MG63 (cell line): Measurements from ENCODE around the gene SIRT5. TPM values are rescaled to one million over a fixed set of nuclear protein-coding genes. Genes with fewer than 3 reads are reported as not detected.

Source experiments
- DNase-seq: peaks from one replicate; pipeline ENCODE4 v3.0.0-alpha.2; 2020
- H3K27me3 ChIP-seq: fragments of 250-450 bp; sonication (Bioruptor Pico); 2 replicates; pipeline ENCODE4 v1.5.1; 2020; ENCODE audit warnings: mild to moderate bottlenecking, moderate library complexity
- H3K36me3 ChIP-seq: fragments of 250-450 bp; sonication (Bioruptor Pico); 2 replicates; pipeline ENCODE4 v1.5.1; 2020; ENCODE audit warnings: mild to moderate bottlenecking, moderate library complexity
- H3K4me3 ChIP-seq: fragments of 250-450 bp; sonication (Bioruptor Pico); 2 replicates; pipeline ENCODE4 v1.5.1; 2020; ENCODE audit warnings: mild to moderate bottlenecking, moderate library complexity
- H3K9me3 ChIP-seq: fragments of 250-450 bp; sonication (Bioruptor Pico); 2 replicates; pipeline ENCODE4 v1.5.1; 2020; ENCODE audit warnings: mild to moderate bottlenecking, moderate library complexity
- total RNA-seq: library from RNA; depleted of rRNA; stranded (reverse); fragments of >200 nt; shearing (Covaris generic); gene quantifications from 2 replicates; pipeline ENCODE4 v1.2.3, GENCODE V29; 2014; ENCODE audit warnings: low replicate concordance; rRNA removed

SIRT5 gene
- total RNA-seq, 1 experiment from 2014 or later = 34.3 TPM

DNA sequence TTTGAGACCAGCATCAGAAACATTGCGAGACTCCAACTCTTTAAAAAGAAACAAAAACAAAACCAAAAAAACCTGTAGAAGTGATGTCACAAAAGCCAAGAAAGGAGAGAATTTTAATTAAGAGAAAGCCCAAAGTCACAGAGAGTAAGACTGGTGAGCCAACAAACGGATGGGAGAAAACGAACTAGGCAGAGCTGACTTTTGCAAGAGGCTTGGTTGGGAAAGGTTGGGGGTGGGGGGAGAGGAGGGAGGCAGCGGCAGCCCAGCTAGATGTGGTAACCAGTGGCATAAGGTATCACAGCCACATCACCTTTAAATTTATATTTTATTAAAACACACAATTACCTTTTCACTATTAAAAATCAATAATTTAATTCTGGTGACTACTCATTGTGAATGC lies 64.2 kb downstream of the SIRT5 start:
- Histone ChIP-seq H3K27me3 (no peaks in the 10 kb centered on the region), H3K36me3 (peaks cover 56% of the 10 kb centered on the region), H3K4me3 (no peak overlapping the region), H3K9me3 (no peaks in the 10 kb centered on the region)
- no peak for DNase-seq

- Histone ChIP-seq H3K36me3 (peaks cover 48% of the 10 kb centered on the region), H3K4me3 (no peak overlapping the region), H3K9me3 (no peaks in the 10 kb centered on the region), H3K27me3 (no peaks in the 10 kb centered on the region)
- no peak for DNase-seq
Measured at GRCh38 chr6:13641315-13641714, 66.9 kb downstream of the SIRT5 start.

DNA sequence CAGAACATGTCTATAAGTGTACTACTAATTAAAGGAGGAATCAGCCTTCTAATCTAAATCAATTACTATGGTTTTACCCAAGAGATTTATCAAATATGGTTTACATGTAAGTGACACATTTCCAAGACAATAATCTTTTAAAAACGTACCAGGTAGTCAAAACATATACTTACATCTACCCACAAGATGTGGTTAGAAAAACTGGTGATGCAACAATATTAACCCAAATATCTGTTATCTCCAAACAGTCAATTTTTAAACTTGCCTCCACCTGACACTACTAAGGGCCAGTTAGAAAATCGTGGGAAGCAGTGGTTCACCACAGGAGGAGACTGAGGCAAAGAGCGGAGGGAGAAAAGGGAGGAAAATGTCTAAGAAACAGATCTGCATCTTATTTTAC lies 68.7 kb downstream of the SIRT5 start:
- no peaks in the 10 kb centered on the region for H3K27me3 ChIP-seq
- DNase-seq = no peak
- no peak overlapping the region for H3K4me3 ChIP-seq
- H3K9me3 ChIP-seq = no peaks in the 10 kb centered on the region
- peaks cover 34% of the 10 kb centered on the region for H3K36me3 ChIP-seq

DNA sequence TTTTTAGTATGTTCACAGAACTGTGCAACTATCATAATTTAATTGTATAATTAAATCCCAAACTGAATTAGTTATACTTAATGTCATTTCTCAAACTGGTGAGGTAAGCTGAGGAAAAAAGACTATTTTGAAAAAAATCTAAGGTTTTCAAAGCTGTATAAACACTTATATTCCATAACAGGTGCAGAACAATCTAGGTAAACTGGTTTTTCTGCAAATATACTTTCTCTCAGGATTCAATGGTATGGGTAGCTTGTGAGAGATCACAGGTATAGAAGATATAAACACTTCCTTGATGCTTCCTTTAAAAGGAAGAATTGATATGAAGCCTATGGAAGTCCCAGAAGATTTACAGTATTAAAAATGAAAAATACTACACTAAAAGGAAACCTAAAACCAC lies 74.4 kb downstream of the SIRT5 start:
- H3K4me3 ChIP-seq = no peak overlapping the region
- no peaks in the 10 kb centered on the region for H3K27me3 ChIP-seq
- no peaks in the 10 kb centered on the region for H3K9me3 ChIP-seq
- H3K36me3 ChIP-seq = peaks cover 12% of the 10 kb centered on the region
- no peak for DNase-seq

DNA sequence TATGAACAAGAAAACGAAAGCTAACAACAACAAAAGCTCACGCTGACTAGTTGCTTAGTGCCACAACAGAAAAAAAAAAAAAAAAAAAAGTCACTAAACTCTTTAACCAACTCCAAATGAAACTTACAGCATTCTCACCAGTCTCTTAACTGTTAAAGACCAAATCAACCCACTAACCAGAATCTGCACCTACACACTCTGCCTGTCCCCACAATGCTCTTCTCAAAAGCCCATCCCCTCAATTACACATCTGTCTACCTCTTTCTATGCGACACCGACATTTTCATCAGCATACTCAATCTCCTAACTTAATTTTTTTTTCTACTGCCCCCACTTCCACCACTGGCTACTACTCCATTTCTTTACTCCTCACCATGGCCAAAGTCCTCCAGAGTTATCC lies 75.0 kb downstream of the SIRT5 start:
- peaks cover 9% of the 10 kb centered on the region for H3K36me3 ChIP-seq

DNA sequence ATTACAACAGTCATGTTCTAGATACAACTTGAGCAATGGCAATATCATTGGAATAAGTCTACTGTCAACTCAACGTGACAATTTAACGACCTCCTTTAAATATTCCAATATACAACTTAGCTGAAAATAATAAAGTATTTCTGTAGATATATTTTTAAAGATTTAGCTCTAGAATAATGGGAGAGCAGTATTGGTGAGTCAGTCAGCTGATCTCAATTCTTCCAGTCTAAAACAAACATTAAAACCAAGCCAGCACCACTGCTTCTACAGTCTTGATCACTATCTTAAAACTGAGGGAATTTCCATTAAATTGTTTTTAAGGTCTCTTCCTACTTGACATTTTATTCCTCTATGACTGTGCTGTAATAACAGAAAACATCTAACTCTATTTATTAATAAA lies 78.9 kb downstream of the SIRT5 start:
- Histone ChIP-seq H3K9me3 (no peaks in the 10 kb centered on the region), H3K36me3 (peaks cover 5% of the 10 kb centered on the region), H3K27me3 (no peaks in the 10 kb centered on the region), H3K4me3 (no peak overlapping the region)
- DNase-seq = no peak

More for the DNA sequence above, 75.0 kb downstream of the SIRT5 start:
- Histone ChIP-seq H3K4me3 (no peak overlapping the region), H3K27me3 (no peaks in the 10 kb centered on the region), H3K9me3 (no peaks in the 10 kb centered on the region)
- no peak for DNase-seq

DNA sequence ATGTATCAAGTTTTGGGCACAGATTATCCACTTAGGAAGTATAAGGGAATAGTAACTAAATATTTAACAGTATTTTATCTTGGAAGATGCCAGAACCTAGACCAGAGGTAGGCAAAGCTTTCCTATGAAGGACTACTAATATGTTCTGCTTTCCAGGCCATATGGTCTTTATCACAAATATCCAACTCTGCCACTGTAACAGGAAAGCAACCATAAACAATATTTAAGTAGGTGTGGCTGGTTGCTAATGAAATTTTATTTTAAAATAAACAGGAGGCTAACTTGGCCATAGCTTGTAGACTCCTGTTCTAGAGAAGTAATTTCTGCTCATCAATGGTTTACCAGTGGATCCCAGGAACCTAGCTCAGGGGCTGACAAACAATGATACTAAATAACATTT lies 80.1 kb downstream of the SIRT5 start:
- Histone ChIP-seq H3K36me3 (peaks cover 2% of the 10 kb centered on the region), H3K4me3 (no peak overlapping the region), H3K27me3 (no peaks in the 10 kb centered on the region), H3K9me3 (no peaks in the 10 kb centered on the region)
- no peak for DNase-seq

GRCh38 chr6:13655700-13656099 lies 81.3 kb downstream of the SIRT5 start:
- Histone ChIP-seq H3K36me3 (peaks cover 2% of the 10 kb centered on the region), H3K9me3 (no peaks in the 10 kb centered on the region), H3K27me3 (no peaks in the 10 kb centered on the region), H3K4me3 (no peak overlapping the region)
- DNase-seq = no peak

DNA sequence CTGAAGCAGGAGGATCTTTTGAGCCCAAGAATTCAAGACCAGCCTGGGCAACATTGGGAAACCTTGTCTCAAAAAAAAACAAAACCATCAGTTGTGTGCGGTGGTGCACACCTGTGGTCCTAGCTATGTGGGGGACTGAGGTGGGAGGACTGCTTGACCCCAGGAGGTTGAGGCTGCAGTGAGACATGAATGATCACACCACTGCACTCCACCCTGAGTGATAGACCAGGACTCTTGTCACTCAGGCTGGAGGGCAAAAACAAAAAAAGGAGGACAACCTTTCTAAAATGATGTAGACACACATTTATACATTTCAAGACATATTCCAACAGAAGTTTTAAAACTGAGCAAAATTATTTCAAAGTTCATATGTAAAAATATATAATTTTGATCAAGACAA lies 85.9 kb downstream of the SIRT5 start:
- Histone ChIP-seq H3K9me3 (peaks cover 4% of the 10 kb centered on the region; the same call in 1 of the 2 replicates), H3K27me3 (no peaks in the 10 kb centered on the region), H3K4me3 (no peak overlapping the region), H3K36me3 (no peaks in the 10 kb centered on the region; the same call in 1 of the 2 replicates)
- no peak for DNase-seq

- Histone ChIP-seq H3K9me3 (peaks cover 4% of the 10 kb centered on the region; the same call in 1 of the 2 replicates), H3K27me3 (no peaks in the 10 kb centered on the region)
- DNase-seq = no peak
Measured at GRCh38 chr6:13660893-13661292, 86.5 kb downstream of the SIRT5 start.

DNA sequence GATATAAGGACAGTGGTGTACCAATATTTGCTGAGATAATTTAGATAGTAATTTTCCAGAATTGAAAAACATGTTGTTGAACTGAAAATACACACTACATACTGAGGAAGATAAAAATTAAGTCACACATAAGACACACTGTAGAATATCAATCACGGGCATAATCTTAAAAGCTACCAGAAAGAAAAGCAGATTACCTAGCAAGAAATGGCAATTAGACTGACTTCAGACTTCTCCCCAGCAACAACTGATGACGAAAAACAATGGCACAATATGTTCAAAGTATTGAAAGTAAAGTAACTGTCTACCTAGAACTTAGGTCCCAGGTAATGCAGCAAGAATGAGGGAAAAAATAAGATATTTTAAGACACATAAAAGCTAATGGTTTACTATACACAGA lies 87.2 kb downstream of the SIRT5 start:
- Histone ChIP-seq H3K36me3 (no peaks in the 10 kb centered on the region; the same call in 1 of the 2 replicates), H3K27me3 (no peaks in the 10 kb centered on the region), H3K4me3 (no peak overlapping the region), H3K9me3 (peaks cover 4% of the 10 kb centered on the region; the same call in 1 of the 2 replicates)
- DNase-seq = no peak

More at GRCh38 chr6:13660893-13661292, 86.5 kb downstream of the SIRT5 start:
- Histone ChIP-seq H3K4me3 (no peak overlapping the region), H3K36me3 (no peaks in the 10 kb centered on the region; the same call in 1 of the 2 replicates)

- no peak for DNase-seq
- Histone ChIP-seq H3K4me3 (no peak overlapping the region), H3K9me3 (peaks cover 4% of the 10 kb centered on the region; the same call in 1 of the 2 replicates), H3K36me3 (no peaks in the 10 kb centered on the region), H3K27me3 (no peaks in the 10 kb centered on the region)
Measured at GRCh38 chr6:13662651-13663334, 88.4 kb downstream of the SIRT5 start.

- peaks cover 4% of the 10 kb centered on the region; the same call in 1 of the 2 replicates for H3K9me3 ChIP-seq
- H3K27me3 ChIP-seq = no peaks in the 10 kb centered on the region
- no peak for DNase-seq
- no peak overlapping the region for H3K4me3 ChIP-seq
- no peaks in the 10 kb centered on the region for H3K36me3 ChIP-seq
Measured at GRCh38 chr6:13663986-13664385, 89.6 kb downstream of the SIRT5 start.

Other genes with a start within 250 kb of the SIRT5 start
- gene TBC1D7, start 246.1 kb upstream of the SIRT5 start, total RNA-seq = 36.2 and 40.6 TPM in 2 replicates
- gene GFOD1, start 87.0 kb upstream of the SIRT5 start, total RNA-seq = 0.72 and 1.3 TPM in 2 replicates
- gene NOL7, start 40.7 kb downstream of the SIRT5 start, total RNA-seq = 222 and 307 TPM in 2 replicates
- 45.2 and 62.2 TPM in 2 replicates for gene RANBP9, start 137.2 kb downstream of the SIRT5 start, total RNA-seq
- gene MCUR1, start 240.0 kb downstream of the SIRT5 start, total RNA-seq = 32.5 and 51.5 TPM in 2 replicates